HG02571 (cell line): ENCODE data around the gene IL15.
"Not testable (repeated sequence)": the region's sequence is repeated elsewhere in the genome, so short reads cannot be mapped to it uniquely, and the experiment has no call there.

Experiments used
- ATAC-seq: cut with Tn5 transposase; IDR thresholded peaks from one replicate; pipeline ENCODE4 v1.9.1; 2021; ENCODE audit warnings: mild to moderate bottlenecking, moderate library complexity; ENCODE audit not compliant: unreplicated experiment

Gene IL15

GRCh38 chr4:141692081-141692480 is 55.7 kb downstream of the IL15 start:
- ATAC-seq: no peak

DNA sequence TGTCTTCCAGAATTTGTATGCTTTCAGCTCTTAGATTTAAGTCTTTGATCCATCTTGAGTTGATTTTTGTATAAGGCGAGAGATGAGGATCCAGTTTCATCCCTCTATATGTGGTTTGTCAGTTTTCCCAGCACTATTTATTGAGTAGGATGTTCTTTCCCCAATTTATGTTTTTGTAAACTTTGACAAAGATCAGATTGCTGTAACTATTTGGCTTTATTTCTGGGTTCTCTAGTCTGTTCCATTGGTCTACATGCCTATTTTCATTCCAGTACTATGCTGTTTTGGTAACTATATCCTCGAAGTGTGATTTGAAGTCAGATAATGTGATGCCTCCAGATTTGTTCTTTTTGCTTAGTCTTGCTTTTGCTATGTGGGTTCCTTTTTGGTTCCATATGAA is 60.7 kb downstream of the IL15 start:
- ATAC-seq: no peak

DNA sequence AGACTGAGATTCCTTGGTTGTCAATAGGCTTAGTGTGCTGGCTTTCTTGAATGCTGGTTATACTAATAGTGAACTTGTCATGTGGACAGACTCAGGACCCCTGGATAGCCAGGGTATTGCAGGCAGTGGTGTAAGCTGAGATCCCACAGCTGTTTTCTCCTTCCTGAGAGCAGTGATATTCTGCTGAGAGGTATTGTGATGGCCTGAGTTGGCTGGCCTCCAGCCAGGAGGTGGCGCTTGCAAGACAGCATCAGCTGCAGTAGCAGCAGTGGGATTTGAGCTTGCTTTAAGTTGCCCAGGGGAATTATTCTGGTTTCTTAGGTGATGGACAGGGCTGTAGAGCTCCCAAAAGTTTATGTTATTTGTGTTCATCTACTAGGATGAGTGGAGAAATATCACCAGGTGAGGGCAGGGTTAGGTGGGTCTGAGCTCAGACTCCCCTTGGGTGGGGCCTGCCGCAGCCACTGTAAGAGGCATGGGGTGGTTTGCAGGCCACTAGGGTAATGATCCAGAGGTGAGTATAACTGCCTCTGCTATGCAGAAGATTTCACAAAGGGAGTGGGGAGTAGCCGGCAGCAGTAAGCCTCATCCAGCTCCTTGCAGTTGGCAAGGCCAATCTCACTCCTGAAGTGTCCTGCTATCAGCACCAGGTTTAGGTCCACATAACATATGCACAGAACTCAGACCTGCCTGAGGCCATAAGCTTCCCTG is 66.2 kb downstream of the IL15 start:
- ATAC-seq: no peak

- no peak for ATAC-seq
Measured at GRCh38 chr4:141703497-141703896, 67.1 kb downstream of the IL15 start.

- peak; percentile 76 for ATAC-seq
Measured at GRCh38 chr4:141705048-141705746, 68.8 kb downstream of the IL15 start.

DNA sequence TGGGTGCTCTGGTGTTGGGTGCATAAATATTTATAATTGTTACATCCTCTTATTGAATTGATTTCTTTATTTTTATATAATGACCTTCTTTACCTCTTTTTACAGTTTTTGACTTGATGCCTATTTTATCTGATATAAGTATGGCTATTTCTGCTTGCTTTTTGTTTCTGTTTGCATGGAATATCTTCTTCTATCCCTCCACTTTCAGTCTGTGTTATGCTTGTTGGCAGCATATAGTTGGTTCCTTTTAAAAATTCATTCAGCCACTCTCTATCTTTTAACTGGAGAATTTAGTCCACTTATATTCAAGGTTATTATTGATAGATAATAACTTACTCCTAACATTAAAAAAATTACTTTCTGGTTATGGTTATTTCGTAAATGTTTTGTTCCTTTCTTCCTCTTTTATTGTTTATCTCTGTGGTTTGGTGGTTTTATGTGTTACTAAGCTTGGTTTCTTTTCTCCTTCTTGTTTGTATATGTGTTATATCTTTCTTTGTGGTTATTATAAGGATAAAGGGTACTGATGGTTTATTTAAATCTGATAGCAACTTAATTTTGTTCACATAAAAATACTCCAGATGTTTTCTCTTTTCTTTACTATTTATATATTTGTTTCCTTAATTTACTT is 69.5 kb downstream of the IL15 start:
- peak; percentile 48 for ATAC-seq

DNA sequence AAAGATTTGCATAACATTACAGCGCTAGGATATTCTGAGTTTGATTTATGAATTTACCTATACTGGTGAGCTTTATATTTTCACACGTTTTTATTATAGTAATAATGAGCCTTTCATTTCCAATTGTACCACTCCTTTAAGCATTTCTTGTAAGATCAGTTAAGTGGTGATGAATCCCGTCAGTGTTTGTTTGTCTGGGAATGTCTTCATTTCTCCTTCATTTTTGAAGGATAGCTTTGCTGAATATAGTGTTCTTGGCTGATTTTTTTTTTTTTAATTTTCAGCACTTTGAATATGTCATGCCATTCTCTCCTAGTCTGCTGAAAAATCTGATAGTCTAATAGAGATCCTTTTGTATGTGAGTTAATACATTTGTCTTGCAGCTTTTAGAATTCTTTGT is 70.1 kb downstream of the IL15 start:
- ATAC-seq: no peak

- ATAC-seq: no peak
Measured at GRCh38 chr4:141711211-141711610, 74.8 kb downstream of the IL15 start.

DNA sequence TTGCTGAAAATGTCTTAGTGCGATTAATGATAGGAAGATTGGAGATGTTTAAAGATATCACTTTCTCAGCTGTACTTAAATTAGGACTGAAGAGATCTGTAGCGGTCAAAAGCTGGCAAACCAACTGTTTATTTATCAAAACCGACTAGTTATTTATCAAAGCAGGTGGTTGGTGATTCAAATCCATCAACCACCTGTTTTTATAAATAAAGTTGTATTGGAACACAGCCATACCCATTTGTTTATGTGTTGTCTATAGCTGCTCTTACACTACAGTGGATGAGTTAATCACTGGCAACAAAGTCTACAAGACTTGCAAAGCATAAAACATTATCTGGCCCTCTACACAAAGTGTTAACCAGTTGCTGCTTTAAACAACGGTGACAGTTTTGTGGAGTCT is 76.8 kb downstream of the IL15 start:
- no peak for ATAC-seq

DNA sequence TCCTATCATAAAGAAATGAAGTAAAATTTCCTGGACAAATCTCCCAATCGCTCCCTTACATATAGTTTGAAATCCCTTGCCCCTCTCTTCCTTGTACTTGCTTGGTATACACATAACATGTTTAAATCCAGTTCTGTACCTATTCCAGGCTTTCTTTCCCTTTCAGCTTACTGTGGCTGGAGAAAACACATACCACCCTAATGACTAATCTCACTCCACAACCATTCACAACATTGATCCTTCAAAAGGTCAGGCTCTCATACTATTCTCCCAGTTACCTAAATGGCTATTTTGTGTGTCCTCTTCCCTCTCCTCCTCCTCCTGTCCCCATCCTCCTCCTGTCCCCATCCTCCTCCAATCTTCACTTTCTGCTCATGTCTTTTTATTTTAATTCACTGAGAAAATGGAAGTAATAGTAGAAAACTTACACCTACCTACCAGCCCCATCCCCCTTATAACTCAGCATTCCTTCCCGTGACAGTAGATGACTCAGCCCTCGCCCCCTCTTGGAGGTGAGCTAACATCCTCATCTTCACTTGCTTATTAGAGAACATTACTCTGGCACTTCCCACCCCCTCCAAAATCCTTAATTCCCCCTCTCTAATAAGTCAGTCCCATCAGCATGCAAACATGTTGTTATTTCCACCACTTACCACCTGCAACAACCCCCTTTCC is 77.5 kb downstream of the IL15 start:
- ATAC-seq: no peak

- ATAC-seq: no peak
Measured at GRCh38 chr4:141719585-141719984, 83.2 kb downstream of the IL15 start.

- no peak for ATAC-seq
Measured at GRCh38 chr4:141721174-141721573, 84.8 kb downstream of the IL15 start.

GRCh38 chr4:141724646-141725045 is 88.3 kb downstream of the IL15 start:
- no peak for ATAC-seq

DNA sequence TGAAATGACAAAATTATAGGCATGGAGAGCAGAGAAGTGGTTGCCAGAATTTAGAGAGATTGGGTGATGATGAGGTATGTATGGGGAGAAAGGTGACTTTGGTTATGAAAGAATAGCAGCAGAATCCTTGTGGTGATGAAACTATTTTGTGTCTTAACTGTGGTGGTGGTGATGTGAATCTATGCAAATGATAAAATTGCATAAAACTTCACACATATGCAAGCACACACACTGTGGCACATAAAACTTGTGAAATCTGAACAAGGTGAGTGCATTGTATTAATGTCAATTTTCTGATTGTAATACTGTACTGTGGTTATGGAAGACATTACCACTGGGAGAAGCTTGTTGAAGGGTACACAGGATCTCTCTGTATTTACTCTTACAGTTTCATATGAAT is 91.0 kb downstream of the IL15 start:
- no peak for ATAC-seq

DNA sequence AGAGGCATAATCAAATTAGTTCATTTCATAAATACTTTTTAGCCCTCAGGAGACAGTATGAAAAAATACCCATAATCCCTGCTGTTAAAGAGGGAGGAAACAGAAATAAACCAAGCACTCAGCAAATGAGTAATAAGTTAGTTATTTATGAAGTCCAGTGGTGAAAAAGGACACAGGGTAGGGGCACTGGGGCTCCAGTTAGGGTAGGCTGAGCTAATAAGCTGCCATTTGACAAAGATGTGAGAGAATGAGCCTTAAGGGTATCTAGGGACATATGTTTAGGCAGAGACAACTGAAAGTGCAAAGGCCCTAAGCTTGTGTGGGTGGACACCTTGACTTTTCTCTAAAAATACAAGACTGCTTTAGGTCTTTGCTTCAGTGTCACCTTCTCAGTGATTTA is 94.4 kb downstream of the IL15 start:
- ATAC-seq: no peak

GRCh38 chr4:141731481-141731880 is 95.1 kb downstream of the IL15 start:
- ATAC-seq: no peak

GRCh38 chr4:141739636-141740035 is 103.3 kb downstream of the IL15 start:
- no peak for ATAC-seq

GRCh38 chr4:141746026-141746425 is 109.6 kb downstream of the IL15 start:
- no peak for ATAC-seq

GRCh38 chr4:141751806-141752205 is 115.4 kb downstream of the IL15 start:
- ATAC-seq: not testable (repeated sequence)

- ATAC-seq: no peak
Measured at GRCh38 chr4:141757287-141757686, 120.9 kb downstream of the IL15 start.

- no peak for ATAC-seq
Measured at GRCh38 chr4:141759796-141760425, 123.5 kb downstream of the IL15 start.
